GM21360 (cell line): ENCODE data around the gene ARTN.

Experiments used
- ATAC-seq: cut with Tn5 transposase; IDR thresholded peaks from one replicate; pipeline ENCODE4 v1.9.1; 2021; ENCODE audit warnings: mild to moderate bottlenecking, moderate library complexity; ENCODE audit not compliant: unreplicated experiment

Gene ARTN

DNA sequence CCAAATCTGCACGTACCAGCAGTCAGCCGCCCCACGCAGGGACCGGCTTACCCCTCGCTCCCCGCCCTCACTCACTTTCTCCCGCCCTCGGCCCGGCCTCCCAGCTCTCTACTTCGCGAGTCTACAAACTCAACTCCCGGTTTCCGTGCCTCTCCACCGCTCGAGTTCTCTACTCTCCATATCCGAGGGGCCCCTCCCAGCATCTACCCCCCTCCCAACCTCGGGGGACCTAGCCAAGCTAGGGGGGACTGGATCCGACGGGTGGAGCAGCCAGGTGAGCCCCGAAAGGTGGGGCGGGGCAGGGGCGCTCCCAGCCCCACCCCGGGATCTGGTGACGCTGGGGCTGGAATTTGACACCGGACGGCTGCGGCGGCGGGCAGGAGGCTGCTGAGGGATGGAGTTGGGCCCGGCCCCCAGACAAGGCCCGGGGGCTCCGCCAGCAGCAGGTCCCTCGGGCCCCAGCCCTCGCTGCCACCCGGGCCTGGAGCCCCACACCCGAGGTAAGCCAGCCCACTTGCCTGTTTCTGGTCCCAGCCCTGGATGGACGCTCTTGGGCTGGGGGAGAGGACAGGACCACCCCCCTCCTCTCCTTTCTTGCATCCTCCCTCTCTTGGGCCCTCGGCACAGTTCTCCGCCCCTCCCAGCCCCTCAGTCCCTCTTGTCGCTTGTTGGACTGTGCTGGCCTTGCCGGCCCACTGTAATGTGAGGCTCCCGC, at the start of gene ARTN:
Gene ARTN (plus strand): TSS at position 416 of the 715 bp plus-strand sequence. CDS start 1,856 bp downstream, outside the sequence.
- no peak for ATAC-seq

- ATAC-seq, result no peak
These were observed 48.3 kb upstream of the ARTN start for GRCh38 chr1:43885279-43885801.

DNA sequence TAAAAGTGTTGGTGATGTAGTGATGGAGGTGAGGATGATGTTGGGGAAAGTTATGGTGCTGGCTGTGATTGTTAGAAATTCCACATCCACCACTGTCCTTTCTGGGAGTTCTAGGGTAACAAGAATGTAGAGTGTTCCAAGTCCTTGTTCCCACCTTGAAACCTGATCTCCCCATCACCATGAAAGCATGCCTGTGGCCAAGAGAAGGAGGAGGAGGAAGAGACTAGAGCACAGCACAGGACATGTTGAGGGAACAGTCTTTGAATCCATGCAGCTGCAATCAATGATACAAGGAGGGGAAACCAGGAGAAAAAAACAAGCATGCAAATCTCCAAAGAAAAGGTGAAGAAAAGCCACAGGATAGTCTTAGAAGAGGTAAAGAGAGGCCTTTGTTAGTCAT, 45.9 kb upstream of the ARTN start:
- no peak for ATAC-seq

GRCh38 chr1:43890815-43891214, 42.8 kb upstream of the ARTN start:
- no peak for ATAC-seq

- ATAC-seq, result no peak
These were observed 40.6 kb upstream of the ARTN start for GRCh38 chr1:43893006-43893405.

GRCh38 chr1:43898981-43899380, 34.6 kb upstream of the ARTN start:
- no peak for ATAC-seq

GRCh38 chr1:43900386-43900785, 33.2 kb upstream of the ARTN start:
- no peak for ATAC-seq

- ATAC-seq, result no peak
These were observed 32.2 kb upstream of the ARTN start for GRCh38 chr1:43901196-43901961.

DNA sequence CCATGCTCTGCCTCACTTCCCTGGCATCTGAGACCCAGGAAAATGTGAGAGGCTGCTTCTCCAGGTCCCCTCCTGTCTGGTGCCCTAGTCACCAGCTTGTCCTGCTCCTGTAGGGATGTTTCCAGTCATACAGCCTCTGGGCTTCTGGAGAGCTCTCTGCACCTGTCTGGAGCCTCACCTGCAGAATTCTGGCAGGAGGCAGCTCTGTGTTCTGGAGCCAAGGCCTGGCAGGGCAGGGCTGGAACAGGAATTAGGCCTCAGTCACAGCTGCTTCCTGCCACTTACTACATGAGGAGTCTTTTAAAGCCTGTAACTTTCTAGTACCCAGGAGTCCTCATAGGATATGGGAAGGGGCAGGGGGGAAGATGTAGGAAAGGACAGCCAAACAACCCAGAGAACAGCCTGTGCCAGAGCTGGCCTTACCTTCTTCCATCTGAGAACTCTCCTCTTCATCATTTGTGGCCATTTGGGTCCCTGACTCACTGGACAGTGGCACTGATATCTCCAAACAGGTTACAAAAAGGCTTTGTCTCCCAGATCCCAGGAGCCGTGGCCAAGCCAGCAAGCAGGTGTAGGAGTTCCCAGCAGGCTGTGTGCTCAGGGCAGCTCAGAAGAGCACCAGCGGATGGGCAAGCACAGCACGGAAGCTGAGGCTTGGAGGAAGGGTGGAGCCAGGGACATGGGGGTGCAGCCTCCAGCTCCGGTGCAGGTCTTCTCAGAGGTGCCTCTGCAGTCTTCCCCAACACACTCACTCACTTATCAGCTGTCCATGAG, 31.4 kb upstream of the ARTN start:
- no peak for ATAC-seq

GRCh38 chr1:43904660-43905551, 28.7 kb upstream of the ARTN start:
- no peak for ATAC-seq

DNA sequence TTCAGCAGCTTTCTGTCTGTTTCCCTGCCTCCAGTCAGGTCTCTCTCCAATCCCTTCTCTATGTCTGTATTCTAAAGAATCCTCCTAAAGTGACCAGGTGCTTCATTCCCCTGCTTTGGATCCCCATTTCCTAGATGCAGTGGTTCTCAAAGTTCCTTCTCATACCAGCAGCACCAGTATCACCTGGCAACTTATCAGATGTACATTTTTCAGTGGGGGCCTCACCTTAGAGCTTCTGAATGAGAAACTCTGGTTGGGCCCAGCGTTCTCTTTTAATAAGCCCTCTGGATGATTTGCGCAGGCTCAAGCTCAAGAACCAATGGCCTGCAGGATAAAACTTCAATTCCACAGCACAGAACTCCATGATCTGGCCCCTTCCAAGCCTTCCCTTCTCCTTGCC, 25.4 kb upstream of the ARTN start:
- ATAC-seq, result no peak

DNA sequence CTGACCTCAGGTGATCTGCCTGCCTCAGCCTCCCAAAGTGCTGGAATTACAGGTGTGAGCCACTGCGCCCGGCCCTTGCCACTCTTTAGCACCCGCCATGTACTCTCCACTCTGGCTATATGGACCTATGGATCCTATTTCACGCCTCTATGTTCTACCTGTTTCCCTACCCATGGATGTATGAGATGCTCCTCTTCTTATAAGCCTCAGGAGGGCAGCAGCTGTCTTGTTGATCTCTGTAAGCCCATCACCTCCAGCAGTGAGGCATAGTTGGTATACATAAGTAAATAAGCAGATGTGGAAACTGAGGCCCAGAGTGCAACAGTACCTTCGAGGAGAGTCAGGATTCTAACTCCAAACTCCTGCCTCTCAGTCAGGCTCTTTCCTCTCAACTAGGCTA, 24.7 kb upstream of the ARTN start:
- no peak for ATAC-seq

- ATAC-seq, result no peak
These were observed 23.3 kb upstream of the ARTN start for GRCh38 chr1:43910343-43910742.

DNA sequence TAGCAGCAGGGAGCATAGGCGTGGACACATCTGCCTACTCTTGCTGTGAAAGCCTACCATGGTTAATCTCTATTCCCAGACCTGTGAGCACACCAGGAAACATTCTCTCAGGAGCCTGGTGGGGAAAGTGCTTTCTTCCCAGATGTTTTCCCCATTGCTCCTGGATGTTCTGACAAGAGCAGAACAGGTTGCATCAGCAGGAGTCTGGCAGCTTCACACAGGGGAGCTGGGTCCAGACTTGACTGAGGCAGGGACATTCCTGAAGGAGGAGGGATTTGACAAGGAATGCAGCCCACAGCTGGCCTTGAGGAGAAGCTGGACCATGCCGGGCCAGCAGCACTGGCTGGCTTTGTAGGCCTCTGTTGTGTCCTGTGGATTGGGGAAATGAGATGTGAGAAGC, 21.0 kb upstream of the ARTN start:
- no peak for ATAC-seq

GRCh38 chr1:43913051-43913501, 20.5 kb upstream of the ARTN start:
- ATAC-seq, result no peak

- ATAC-seq, result no peak
These were observed 19.8 kb upstream of the ARTN start for GRCh38 chr1:43913666-43914360.

DNA sequence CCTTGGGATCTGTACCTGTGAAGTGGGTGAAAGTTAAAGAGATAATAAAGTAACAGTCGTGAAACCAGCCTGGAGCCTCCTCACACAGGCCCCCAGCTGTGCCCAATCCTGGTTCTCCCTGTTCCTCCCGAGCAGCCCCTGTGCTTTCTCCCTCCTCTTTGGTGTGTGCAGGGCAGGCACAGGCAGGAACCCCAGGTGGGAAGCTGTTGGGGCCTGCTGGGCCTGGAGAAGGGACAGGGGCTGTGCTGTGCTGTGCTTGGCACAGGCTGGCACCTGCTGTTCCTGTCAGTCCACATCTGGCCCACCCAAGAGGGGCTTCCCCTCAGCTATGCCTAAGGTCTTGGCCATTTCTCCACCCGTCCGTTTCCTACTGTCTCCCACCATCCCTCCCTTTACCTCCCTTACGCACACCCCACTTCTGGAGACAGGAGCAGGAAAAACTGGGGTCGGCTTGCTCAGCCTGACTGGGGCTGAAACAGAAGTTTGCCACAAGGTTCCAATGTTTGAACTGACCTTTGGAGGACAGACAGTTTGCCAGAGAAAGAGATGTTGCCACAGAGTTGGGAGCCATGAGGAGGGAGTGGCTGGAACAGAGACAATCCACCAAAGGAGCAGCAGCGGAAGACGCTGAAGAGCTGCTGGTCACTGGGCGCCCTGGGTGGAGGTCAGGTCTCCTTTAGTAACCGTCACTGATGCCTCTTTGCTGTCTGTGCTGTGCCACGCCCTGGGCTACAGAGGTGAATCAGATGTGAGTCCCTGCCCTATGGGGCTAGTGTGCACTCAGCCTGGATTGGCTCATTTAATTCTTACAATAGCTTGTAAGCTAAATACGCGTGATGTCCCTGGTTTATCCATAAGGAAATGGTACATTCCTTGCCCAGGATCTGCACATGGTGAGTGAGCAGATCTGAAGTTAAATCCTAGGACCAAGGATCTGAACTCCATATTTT, 18.8 kb upstream of the ARTN start:
- no peak for ATAC-seq

DNA sequence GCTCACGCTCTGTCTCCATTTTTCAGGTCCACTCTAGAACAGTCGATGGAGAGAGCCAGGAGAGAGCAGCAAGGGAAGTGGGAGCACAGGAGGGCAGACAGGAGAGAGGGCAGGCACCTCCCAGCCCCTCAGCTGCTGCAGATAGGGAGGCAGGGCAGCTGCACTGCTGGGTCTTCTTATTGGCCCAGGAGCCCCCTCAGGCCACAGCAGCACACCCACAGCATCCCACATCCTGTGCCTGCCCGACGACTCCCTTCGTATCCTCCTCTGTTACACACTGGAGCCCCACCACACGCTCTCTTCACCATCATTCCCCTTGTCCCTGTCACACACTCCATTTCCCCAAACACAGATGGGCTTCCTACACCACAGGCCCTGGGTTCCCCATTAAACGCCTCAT, 13.7 kb upstream of the ARTN start:
- ATAC-seq, result no peak

GRCh38 chr1:43921022-43921421, 12.6 kb upstream of the ARTN start:
- no peak for ATAC-seq
